ENCODE results near the gene PAX9. TPM values are rescaled to one million over a fixed set of nuclear protein-coding genes. Genes with fewer than 3 reads are reported as not detected.

Gene PAX9
- total RNA-seq, 2 donors from 2014 or later: 4.9 to 11.1 TPM

GRCh38 chr14:36646664-36647416 is 14.8 kb upstream of the PAX9 start:
- no peak for DNase-seq (ENCODE audit: low spot score)
- intact Hi-C loops (cut with DNase I): no loop called here
- no peaks in the 10 kb centered on the region for H3K36me3 ChIP-seq
- 38% methylated on average over 30 of the region's 55 CpGs for WGBS
- no peaks in the 10 kb centered on the region for H3K4me1 ChIP-seq (replicated peaks)
- no peak overlapping the region for H3K27ac ChIP-seq
- no peaks in the 10 kb centered on the region for H3K9me3 ChIP-seq
- TF ChIP-seq, protein P1, sequence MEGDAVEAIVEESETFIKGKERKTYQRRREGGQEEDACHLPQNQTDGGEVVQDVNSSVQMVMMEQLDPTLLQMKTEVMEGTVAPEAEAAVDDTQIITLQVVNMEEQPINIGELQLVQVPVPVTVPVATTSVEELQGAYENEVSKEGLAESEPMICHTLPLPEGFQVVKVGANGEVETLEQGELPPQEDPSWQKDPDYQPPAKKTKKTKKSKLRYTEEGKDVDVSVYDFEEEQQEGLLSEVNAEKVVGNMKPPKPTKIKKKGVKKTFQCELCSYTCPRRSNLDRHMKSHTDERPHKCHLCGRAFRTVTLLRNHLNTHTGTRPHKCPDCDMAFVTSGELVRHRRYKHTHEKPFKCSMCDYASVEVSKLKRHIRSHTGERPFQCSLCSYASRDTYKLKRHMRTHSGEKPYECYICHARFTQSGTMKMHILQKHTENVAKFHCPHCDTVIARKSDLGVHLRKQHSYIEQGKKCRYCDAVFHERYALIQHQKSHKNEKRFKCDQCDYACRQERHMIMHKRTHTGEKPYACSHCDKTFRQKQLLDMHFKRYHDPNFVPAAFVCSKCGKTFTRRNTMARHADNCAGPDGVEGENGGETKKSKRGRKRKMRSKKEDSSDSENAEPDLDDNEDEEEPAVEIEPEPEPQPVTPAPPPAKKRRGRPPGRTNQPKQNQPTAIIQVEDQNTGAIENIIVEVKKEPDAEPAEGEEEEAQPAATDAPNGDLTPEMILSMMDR (IDR thresholded peaks at IDR 0.05): peak in 1 of 4 experiments; percentile 18
- no peak for TF ChIP-seq POLR2AphosphoS5 (IDR thresholded peaks at IDR 0.05)
- H3K27me3 ChIP-seq (replicated peaks; ENCODE audit: insufficient read depth): peaks cover 4% of the 10 kb centered on the region
- H3K4me3 ChIP-seq: peak overlapping the region; percentile 26 to 42

GRCh38 chr14:36647417-36647823 is 14.2 kb upstream of the PAX9 start:
- no peak for DNase-seq (ENCODE audit: low spot score)
- Histone ChIP-seq H3K27ac (no peak overlapping the region), H3K4me1 (replicated peaks) (no peaks in the 10 kb centered on the region), H3K27me3 (replicated peaks; ENCODE audit: insufficient read depth) (peaks cover 4% of the 10 kb centered on the region), H3K36me3 (no peaks in the 10 kb centered on the region), H3K9me3 (no peaks in the 10 kb centered on the region), H3K4me3 (peak overlapping the region; percentile 26 to 42)
- TF ChIP-seq, protein P1 (IDR thresholded peaks at IDR 0.05): no peak
- no peak for TF ChIP-seq POLR2A (IDR thresholded peaks at IDR 0.05)
- no peak for TF ChIP-seq POLR2AphosphoS5 (IDR thresholded peaks at IDR 0.05)
- WGBS: 4% methylated on average over 33 of the region's 34 CpGs
- intact Hi-C loops (cut with DNase I): no loop called here

GRCh38 chr14:36647824-36648753 is 13.6 kb upstream of the PAX9 start:
- Histone ChIP-seq H3K4me3 (peak overlapping the region; percentile 26 to 42), H3K27ac (no peak overlapping the region), H3K9me3 (no peaks in the 10 kb centered on the region), H3K36me3 (no peaks in the 10 kb centered on the region), H3K4me1 (replicated peaks) (no peaks in the 10 kb centered on the region), H3K27me3 (replicated peaks; ENCODE audit: insufficient read depth) (peaks cover 4% of the 10 kb centered on the region)
- peak; percentile 41 for DNase-seq (ENCODE audit: low spot score)
- intact Hi-C loops (cut with DNase I): no loop called here
- TF ChIP-seq POLR2AphosphoS5 (IDR thresholded peaks at IDR 0.05): peak; percentile 6
- no peak for TF ChIP-seq POLR2A (IDR thresholded peaks at IDR 0.05)
- TF ChIP-seq, protein P1 (IDR thresholded peaks at IDR 0.05): peak; percentile 32 to 77 (median 67)
- 14% methylated on average over 62 of the region's 62 CpGs for WGBS

- H3K9me3 ChIP-seq: no peaks in the 10 kb centered on the region
- intact Hi-C loops (cut with DNase I): no loop called here
- peaks cover 4% of the 10 kb centered on the region for H3K27me3 ChIP-seq (replicated peaks; ENCODE audit: insufficient read depth)
- H3K36me3 ChIP-seq: no peaks in the 10 kb centered on the region
- no peak for DNase-seq (ENCODE audit: low spot score)
- TF ChIP-seq, protein P1 (IDR thresholded peaks at IDR 0.05): no peak
- no peak for TF ChIP-seq POLR2AphosphoS5 (IDR thresholded peaks at IDR 0.05)
- no peak for TF ChIP-seq POLR2A (IDR thresholded peaks at IDR 0.05)
- no peaks in the 10 kb centered on the region for H3K4me1 ChIP-seq (replicated peaks)
- WGBS: 52% methylated on average over 4 of the region's 4 CpGs
- H3K4me3 ChIP-seq: no peak overlapping the region
- no peak overlapping the region for H3K27ac ChIP-seq
These were observed 11.6 kb upstream of the PAX9 start for GRCh38 chr14:36649872-36650650.
